Measurements from ENCODE around the gene WDR90.
A peak's percentile ranks its signal among the peaks of the same experiment; 100 is the strongest.

The WDR90 gene

DNA sequence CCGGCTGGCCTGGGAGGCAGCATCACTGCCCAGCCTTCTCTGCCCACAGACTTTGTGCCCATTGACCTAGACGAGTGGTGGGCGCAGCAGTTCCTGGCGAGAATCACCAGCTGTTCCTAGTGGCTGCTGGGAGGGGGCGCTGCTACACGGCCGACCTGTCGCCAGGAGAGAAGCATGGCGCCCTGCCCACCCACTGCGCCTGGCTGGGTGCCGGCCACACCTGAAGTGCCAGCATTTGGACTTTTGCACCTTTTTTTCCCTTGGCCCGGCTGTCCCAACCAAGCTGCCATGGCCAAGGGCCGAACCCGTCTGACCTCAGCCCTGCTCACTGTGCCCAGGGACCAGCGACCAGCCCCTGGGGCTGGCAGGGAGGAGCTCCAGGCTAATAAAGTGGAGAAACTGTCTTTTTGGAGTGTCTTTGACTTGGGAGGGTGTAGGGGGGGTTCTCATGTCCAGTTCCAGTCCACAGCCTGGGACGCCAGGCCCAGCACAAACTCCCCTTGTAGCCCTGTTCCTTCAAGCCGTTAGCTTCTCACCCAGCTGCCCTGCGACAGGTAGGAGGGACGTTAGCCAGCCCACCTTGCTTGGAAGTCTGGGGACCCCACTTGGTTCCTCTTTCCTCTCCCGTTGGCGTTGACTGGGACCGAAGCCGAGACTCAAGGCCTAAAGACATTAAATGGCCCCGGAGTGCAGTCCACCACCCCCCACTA lies 939 bp upstream of the WDR90 start:
- H3K4me3 ChIP-seq (ENCODE audit: low read length), result peak overlapping the region; percentile 80
- no peak for TF ChIP-seq EZH2phosphoT487 (IDR thresholded peaks at IDR 0.05; ENCODE audit: borderline replicate concordance, low read length)
- TF ChIP-seq, protein P1, sequence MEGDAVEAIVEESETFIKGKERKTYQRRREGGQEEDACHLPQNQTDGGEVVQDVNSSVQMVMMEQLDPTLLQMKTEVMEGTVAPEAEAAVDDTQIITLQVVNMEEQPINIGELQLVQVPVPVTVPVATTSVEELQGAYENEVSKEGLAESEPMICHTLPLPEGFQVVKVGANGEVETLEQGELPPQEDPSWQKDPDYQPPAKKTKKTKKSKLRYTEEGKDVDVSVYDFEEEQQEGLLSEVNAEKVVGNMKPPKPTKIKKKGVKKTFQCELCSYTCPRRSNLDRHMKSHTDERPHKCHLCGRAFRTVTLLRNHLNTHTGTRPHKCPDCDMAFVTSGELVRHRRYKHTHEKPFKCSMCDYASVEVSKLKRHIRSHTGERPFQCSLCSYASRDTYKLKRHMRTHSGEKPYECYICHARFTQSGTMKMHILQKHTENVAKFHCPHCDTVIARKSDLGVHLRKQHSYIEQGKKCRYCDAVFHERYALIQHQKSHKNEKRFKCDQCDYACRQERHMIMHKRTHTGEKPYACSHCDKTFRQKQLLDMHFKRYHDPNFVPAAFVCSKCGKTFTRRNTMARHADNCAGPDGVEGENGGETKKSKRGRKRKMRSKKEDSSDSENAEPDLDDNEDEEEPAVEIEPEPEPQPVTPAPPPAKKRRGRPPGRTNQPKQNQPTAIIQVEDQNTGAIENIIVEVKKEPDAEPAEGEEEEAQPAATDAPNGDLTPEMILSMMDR (IDR thresholded peaks at IDR 0.05; ENCODE audit: low read depth, low read length, poor library complexity, severe bottlenecking), result peak; percentile 92
- H3K9me3 ChIP-seq (ENCODE audit: control insufficient read depth, insufficient read depth, low read length), result no peaks in the 10 kb centered on the region
- peak overlapping the region; percentile 99 for H3K4me2 ChIP-seq (ENCODE audit: low read length)
- peak overlapping the region; percentile 74 for H3K27ac ChIP-seq (ENCODE audit: low read depth, low read length)
- H3F3A ChIP-seq (ENCODE audit: control insufficient read depth, insufficient read depth), result peaks cover 7% of the 10 kb centered on the region
- no peaks in the 10 kb centered on the region for H3K27me3 ChIP-seq (ENCODE audit: control insufficient read depth, low read length)
- H3K9me2 ChIP-seq (replicated peaks; ENCODE audit: control insufficient read depth, low read length), result no peaks in the 10 kb centered on the region
- H4K20me1 ChIP-seq (ENCODE audit: control insufficient read depth, insufficient read depth, low read depth, low read length), result no peaks in the 10 kb centered on the region
- peaks cover 45% of the 10 kb centered on the region for H3K36me3 ChIP-seq (ENCODE audit: control insufficient read depth, low read length)
- H3K4me1 ChIP-seq (ENCODE audit: control insufficient read depth, low read length), result peaks cover 36% of the 10 kb centered on the region
- peaks cover 71% of the 10 kb centered on the region for H3K79me2 ChIP-seq (ENCODE audit: control insufficient read depth, low read length)

DNA sequence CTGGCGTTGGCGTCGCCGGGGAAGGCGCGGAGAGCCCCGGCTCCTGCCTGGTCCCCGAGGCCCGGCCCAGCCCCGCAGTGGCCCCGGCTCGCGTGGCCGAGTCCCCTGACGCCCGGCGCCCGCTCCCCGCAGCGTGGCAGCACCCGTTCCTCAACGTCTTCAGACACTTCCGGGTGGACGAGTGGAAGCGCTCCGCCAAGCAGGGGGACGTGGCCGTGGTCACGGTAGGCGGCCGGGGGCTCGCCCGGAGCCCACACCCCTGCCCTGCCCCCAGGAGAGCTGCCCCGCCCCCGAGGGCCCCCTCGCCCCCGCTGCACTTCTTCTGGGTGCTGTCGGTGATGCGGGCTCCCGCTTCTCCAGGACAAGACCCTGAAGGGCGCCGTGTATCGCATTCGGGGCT lies 466 bp downstream of the WDR90 start:
- H3K36me3 ChIP-seq (ENCODE audit: control insufficient read depth, low read length), result peaks cover 49% of the 10 kb centered on the region
- peak overlapping the region; percentile 50 for H3K27ac ChIP-seq (ENCODE audit: low read depth, low read length)
- H3K9me2 ChIP-seq (replicated peaks; ENCODE audit: control insufficient read depth, low read length), result no peaks in the 10 kb centered on the region
- H3K27me3 ChIP-seq (ENCODE audit: control insufficient read depth, low read length), result no peaks in the 10 kb centered on the region
- H4K20me1 ChIP-seq (ENCODE audit: control insufficient read depth, insufficient read depth, low read depth, low read length), result no peaks in the 10 kb centered on the region
- H3F3A ChIP-seq (ENCODE audit: control insufficient read depth, insufficient read depth), result peaks cover 7% of the 10 kb centered on the region
- peak overlapping the region; percentile 99 for H3K4me2 ChIP-seq (ENCODE audit: low read length)
- H3K4me3 ChIP-seq (ENCODE audit: low read length), result peak overlapping the region; percentile 80
- H3K4me1 ChIP-seq (ENCODE audit: control insufficient read depth, low read length), result peaks cover 33% of the 10 kb centered on the region
- TF ChIP-seq EZH2phosphoT487 (IDR thresholded peaks at IDR 0.05; ENCODE audit: borderline replicate concordance, low read length), result no peak
- TF ChIP-seq, protein P1 (IDR thresholded peaks at IDR 0.05; ENCODE audit: low read depth, low read length, poor library complexity, severe bottlenecking), result no peak
- no peaks in the 10 kb centered on the region for H3K9me3 ChIP-seq (ENCODE audit: control insufficient read depth, insufficient read depth, low read length)
- peaks cover 57% of the 10 kb centered on the region for H3K79me2 ChIP-seq (ENCODE audit: control insufficient read depth, low read length)

DNA sequence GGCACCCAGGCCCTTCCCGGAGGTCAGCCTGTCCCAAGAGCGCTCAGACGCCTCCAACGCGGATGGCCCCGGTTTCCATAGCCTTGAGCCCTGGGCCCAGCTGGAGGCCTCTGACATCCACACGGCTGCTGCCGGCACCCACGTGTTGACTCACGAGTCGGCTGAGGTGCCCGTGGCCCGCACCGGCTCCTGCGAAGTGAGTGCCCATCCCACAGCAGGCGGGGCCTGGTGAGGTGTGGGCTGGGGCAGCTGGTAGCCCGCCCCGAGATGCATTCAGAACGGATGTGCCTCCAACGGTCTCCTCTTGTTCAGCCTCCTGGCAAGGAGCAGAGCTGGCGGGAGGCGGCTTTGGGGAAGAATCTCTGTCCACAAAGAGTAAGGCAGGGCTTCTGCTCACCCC lies 2.7 kb downstream of the WDR90 start:
- no peaks in the 10 kb centered on the region for H3K9me3 ChIP-seq (ENCODE audit: control insufficient read depth, insufficient read depth, low read length)
- peaks cover 33% of the 10 kb centered on the region for H3K4me1 ChIP-seq (ENCODE audit: control insufficient read depth, low read length)
- H3K4me3 ChIP-seq (ENCODE audit: low read length), result no peak overlapping the region
- H3K79me2 ChIP-seq (ENCODE audit: control insufficient read depth, low read length), result peaks cover 39% of the 10 kb centered on the region
- no peaks in the 10 kb centered on the region for H3K9me2 ChIP-seq (replicated peaks; ENCODE audit: control insufficient read depth, low read length)
- peaks cover 63% of the 10 kb centered on the region for H3K36me3 ChIP-seq (ENCODE audit: control insufficient read depth, low read length)
- TF ChIP-seq, protein P1 (IDR thresholded peaks at IDR 0.05; ENCODE audit: low read depth, low read length, poor library complexity, severe bottlenecking), result no peak
- TF ChIP-seq EZH2phosphoT487 (IDR thresholded peaks at IDR 0.05; ENCODE audit: borderline replicate concordance, low read length), result no peak
- H4K20me1 ChIP-seq (ENCODE audit: control insufficient read depth, insufficient read depth, low read depth, low read length), result no peaks in the 10 kb centered on the region
- H3K27ac ChIP-seq (ENCODE audit: low read depth, low read length), result no peak overlapping the region
- H3F3A ChIP-seq (ENCODE audit: control insufficient read depth, insufficient read depth), result peaks cover 5% of the 10 kb centered on the region
- no peaks in the 10 kb centered on the region for H3K27me3 ChIP-seq (ENCODE audit: control insufficient read depth, low read length)
- H3K4me2 ChIP-seq (ENCODE audit: low read length), result no peak overlapping the region
